Measurements from ENCODE around the gene TLR7. TPM values are rescaled to one million over a fixed set of nuclear protein-coding genes. Genes with fewer than 3 reads are reported as not detected.
A peak's percentile ranks its signal among the peaks of the same experiment; 100 is the strongest.

TLR7 gene
- total and polyA plus RNA-seq, 2 of the 4 experiments (the other 2 are of a cell fraction): not detected

DNA sequence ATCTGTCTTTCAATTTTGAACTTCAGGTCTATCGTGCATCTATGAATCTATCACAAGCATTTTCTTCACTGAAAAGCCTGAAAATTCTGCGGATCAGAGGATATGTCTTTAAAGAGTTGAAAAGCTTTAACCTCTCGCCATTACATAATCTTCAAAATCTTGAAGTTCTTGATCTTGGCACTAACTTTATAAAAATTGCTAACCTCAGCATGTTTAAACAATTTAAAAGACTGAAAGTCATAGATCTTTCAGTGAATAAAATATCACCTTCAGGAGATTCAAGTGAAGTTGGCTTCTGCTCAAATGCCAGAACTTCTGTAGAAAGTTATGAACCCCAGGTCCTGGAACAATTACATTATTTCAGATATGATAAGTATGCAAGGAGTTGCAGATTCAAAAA, 19.7 kb downstream of the TLR7 start:
- no peak overlapping the region for H4K5ac ChIP-seq (ENCODE audit: low read depth, low read length)
- ATAC-seq (ENCODE audit: low read depth) (no peak), DNase-seq (no peak)
- H3K9ac ChIP-seq (ENCODE audit: low read depth, low read length): no peak overlapping the region
- H3K4me2 ChIP-seq (ENCODE audit: low read depth, low read length): no peak overlapping the region
- H3K4me1 ChIP-seq (ENCODE audit: control insufficient read depth, insufficient read depth, low read length): no peaks in the 10 kb centered on the region
- H3K27ac ChIP-seq (ENCODE audit: insufficient read depth, low read length): no peak overlapping the region
- no peak overlapping the region for H2BK15ac ChIP-seq (ENCODE audit: low read depth, low read length)
- H3K23ac ChIP-seq (ENCODE audit: low read depth, low read length): no peak overlapping the region
- no TSS peak for BruUV-seq (replicated peaks)
- H3K9me3 ChIP-seq (ENCODE audit: control insufficient read depth, insufficient read depth, low read length): no peaks in the 10 kb centered on the region
- H2AFZ ChIP-seq (replicated peaks; ENCODE audit: low read length, poor library complexity): no peak overlapping the region
- no peaks in the 10 kb centered on the region for H3K36me3 ChIP-seq (ENCODE audit: control insufficient read depth, insufficient read depth, low read length)
- no peaks in the 10 kb centered on the region for H3K79me1 ChIP-seq (ENCODE audit: low read depth in 1 of 2, low read length in 2 of 2)
- no peak overlapping the region for H3K18ac ChIP-seq (ENCODE audit: low read depth, low read length)
- CTCF ChIA-PET: no interaction called here
- POLR2A ChIA-PET (ENCODE audit: unreplicated experiment): no interaction called here
- no peak overlapping the region for H4K91ac ChIP-seq (ENCODE audit: insufficient read depth, low read depth, low read length)
- no peaks in the 10 kb centered on the region for H4K20me1 ChIP-seq (ENCODE audit: insufficient read depth, low read length)
- no peak overlapping the region for H3K56ac ChIP-seq (ENCODE audit: extremely low read depth, insufficient read depth, low read length)
- intact Hi-C loops (cut with micrococcal nuclease): no loop called here
- H3K4me3 ChIP-seq (ENCODE audit: insufficient read depth, low read depth, low read length): no peak overlapping the region
- TF ChIP-seq RCOR1 (IDR thresholded peaks at IDR 0.05; ENCODE audit: insufficient replicate concordance, low read length): no peak
- TF ChIP-seq MAFK (IDR thresholded peaks at IDR 0.05; ENCODE audit: low read depth, low read length): peak; percentile 90
- no peak overlapping the region for H2AK5ac ChIP-seq (ENCODE audit: low read depth, low read length)
- H3K9me1 ChIP-seq (ENCODE audit: insufficient read depth, low read length): no peaks in the 10 kb centered on the region
- no peaks in the 10 kb centered on the region; the same call in 1 of the 2 replicates for H3K27me3 ChIP-seq (ENCODE audit: control insufficient read depth, insufficient read depth, low read length)
- no peak overlapping the region for H2BK5ac ChIP-seq (ENCODE audit: low read depth, low read length, poor library complexity, severe bottlenecking)
- dilution Hi-C loops (cut with HindIII; ENCODE audit: low sequenced_read_pairs, unreplicated experiment): no loop called here
- H2BK20ac ChIP-seq (ENCODE audit: low read depth, low read length): no peak overlapping the region
- WGBS, 2 experiments (ENCODE audit: extremely low coverage in 2 of 2, insufficient read length in 1 of 2): no CpG with 5 or more reads among the region's 3 CpGs
- no peak overlapping the region for H2AK9ac ChIP-seq (replicated peaks; ENCODE audit: low read depth, low read length, poor library complexity)
- no peak overlapping the region for H2BK120ac ChIP-seq (ENCODE audit: low read depth, low read length)
- in situ Hi-C loops (cut with MboI; ENCODE audit: low sequenced_read_pairs): no loop called here
- no peak overlapping the region for H3K4ac ChIP-seq (ENCODE audit: low read depth, low read length)
- no peak overlapping the region for H3K14ac ChIP-seq (replicated peaks; ENCODE audit: low read depth, low read length)
- H4K8ac ChIP-seq (ENCODE audit: low read depth in 2 of 2, low read length in 2 of 2): no peak overlapping the region
